ENCODE results near the gene CACNA1A. TPM values are rescaled to one million over a fixed set of nuclear protein-coding genes. Genes with fewer than 3 reads are reported as not detected.
A peak's percentile ranks its signal among the peaks of the same experiment; 100 is the strongest.
"Not testable (repeated sequence)": the region's sequence is repeated elsewhere in the genome, so short reads cannot be mapped to it uniquely, and the experiment has no call there.

The CACNA1A gene
- polyA plus RNA-seq, 3 donors = 1.8 to 3.6 (median 1.9) TPM

GRCh38 chr19:13441810-13442512 is 64.3 kb downstream of the CACNA1A start:
- DNase-seq (ENCODE audit: extremely low read depth in 1 of 11, low read depth in 9 of 11, low spot score in 4 of 11) = peak; percentile 19 to 61 (median 43)

GRCh38 chr19:13437919-13438618 is 68.2 kb downstream of the CACNA1A start:
- DNase-seq (ENCODE audit: extremely low read depth in 1 of 11, low read depth in 9 of 11, low spot score in 4 of 11) = no peak

- no peak for DNase-seq (ENCODE audit: extremely low read depth in 1 of 11, low read depth in 9 of 11, low spot score in 4 of 11)
These were observed 69.9 kb downstream of the CACNA1A start for GRCh38 chr19:13436352-13436751.

DNA sequence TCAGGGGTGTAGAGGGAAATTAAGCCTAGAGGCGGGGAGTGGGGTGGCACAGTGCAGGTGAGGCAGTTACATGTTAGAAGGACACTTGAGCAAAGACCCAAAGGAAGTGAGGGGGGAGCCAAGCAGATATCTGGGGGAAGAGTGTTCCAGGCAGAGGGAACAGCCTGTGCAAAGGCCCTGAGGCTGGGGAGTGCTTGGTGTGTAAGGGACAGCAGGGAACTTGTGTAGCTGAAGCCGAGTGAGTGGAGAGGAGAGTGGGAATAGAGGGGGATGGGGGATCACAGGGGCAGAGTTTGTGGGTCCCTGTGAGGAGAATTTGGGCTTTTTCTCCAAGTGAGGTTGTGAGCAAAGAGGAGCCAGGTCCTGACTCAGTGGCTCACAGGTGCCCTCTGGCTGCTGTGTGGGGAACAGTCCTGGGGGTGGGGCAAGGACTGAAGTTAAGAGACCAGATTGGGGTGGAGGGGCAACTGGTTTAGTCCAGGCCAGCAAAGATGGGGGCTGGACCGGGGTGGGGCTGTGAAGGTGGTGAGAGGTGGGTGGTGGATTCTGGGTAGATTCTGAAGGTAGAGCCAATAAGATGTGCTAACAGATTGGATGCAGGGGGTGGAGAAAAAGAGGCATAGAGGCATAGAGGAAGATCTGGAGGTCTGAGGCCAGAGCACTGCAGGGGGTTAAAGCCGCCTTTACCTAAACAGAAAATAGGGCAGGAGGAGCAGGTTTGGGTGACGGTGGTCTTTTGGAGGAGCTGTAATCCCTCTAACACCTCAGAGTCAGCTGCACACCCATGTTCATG is 75.3 kb downstream of the CACNA1A start:
- no peak for DNase-seq (ENCODE audit: extremely low read depth in 1 of 11, low read depth in 9 of 11, low spot score in 4 of 11)

GRCh38 chr19:13429563-13429962 is 76.7 kb downstream of the CACNA1A start:
- no peak for DNase-seq (ENCODE audit: extremely low read depth in 1 of 11, low read depth in 9 of 11, low spot score in 4 of 11)

- DNase-seq (ENCODE audit: extremely low read depth in 1 of 11, low read depth in 9 of 11, low spot score in 4 of 11) = no peak
These were observed 77.9 kb downstream of the CACNA1A start for GRCh38 chr19:13428352-13428751.

DNA sequence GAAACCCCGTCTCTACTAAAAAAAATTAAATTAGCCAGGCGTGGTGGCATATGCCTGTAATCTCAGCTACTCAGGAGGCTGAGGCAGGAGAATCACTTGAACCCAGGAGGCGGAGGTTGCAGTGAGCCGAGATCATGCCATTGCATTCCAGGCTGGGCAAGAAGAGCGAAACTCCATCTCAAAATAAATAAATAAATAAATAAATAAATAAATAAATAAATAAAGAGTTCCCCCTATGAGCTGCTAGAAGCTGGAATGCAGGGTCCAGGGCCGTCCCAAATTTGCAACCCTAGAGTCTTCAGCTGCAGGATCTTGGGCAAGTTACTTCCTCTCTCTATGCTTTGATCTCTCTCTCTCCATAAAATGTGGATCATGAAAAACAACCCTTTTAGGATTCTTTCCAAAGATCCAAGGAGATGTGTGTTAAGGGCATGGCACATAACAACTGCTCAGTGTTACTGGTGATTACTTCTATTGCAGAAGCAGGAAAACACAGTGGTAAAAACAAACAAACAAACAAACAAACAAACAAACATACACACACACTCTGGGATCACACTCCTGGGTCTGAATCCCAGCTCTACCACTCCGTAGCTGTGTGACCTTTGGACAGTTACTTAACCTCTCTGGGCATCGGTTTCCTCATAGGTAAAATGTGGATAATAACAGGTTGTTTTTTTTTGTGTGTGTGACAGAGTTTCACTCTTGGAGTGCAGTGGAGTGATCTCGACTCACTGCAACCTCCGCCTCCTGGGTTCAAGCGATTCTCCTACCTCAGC is 78.8 kb downstream of the CACNA1A start:
- no peak for DNase-seq (ENCODE audit: extremely low read depth in 1 of 11, low read depth in 9 of 11, low spot score in 4 of 11)

- not testable (repeated sequence) for DNase-seq (ENCODE audit: extremely low read depth in 1 of 11, low read depth in 9 of 11, low spot score in 4 of 11)
These were observed 80.4 kb downstream of the CACNA1A start for GRCh38 chr19:13425875-13426274.

DNA sequence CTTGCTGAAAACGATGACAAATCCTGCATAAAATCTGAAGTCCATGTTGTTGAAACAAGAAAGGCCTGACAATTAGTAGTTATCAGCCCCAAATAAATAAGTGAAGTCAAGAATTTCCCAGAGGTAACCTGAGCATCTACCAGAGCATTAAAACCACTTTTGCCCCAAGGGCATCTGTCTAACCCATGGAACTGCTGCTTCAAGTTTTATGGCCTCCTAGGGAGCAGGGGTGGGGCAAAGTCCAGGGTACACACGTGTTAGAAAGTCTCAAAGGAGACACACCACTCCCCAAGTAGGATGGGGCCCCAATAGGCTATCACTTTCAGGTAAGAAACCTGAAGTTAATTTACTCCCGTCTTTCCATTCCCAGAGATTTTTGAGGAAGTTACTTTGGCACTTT is 81.1 kb downstream of the CACNA1A start:
- no peak for DNase-seq (ENCODE audit: extremely low read depth in 1 of 11, low read depth in 9 of 11, low spot score in 4 of 11)

GRCh38 chr19:13420780-13421179 is 85.5 kb downstream of the CACNA1A start:
- no peak for DNase-seq (ENCODE audit: extremely low read depth in 1 of 11, low read depth in 9 of 11, low spot score in 4 of 11)

- DNase-seq (ENCODE audit: extremely low read depth in 1 of 11, low read depth in 9 of 11, low spot score in 4 of 11) = no peak
These were observed 89.2 kb downstream of the CACNA1A start for GRCh38 chr19:13417054-13417453.

DNA sequence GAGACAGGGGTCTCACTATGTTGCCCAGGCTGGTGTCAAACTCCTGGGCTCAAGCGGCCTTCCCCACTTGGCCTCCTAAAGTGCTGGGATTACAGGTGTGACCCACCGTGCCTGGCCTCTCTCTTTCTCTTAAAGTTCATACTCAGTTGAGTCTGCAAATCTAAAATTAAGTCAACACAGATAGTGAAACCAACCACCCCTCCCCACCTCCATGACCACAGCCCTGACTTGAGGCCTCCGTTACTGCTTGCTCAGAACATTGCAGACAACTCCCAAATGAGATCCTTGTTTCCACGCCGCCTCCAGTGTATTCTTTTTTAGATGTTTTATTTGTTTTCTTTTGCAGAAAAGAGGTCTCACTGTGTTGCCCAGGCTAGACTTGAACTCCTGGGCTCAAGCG is 94.4 kb downstream of the CACNA1A start:
- DNase-seq (ENCODE audit: extremely low read depth in 1 of 11, low read depth in 9 of 11, low spot score in 4 of 11) = no peak

GRCh38 chr19:13410946-13411345 is 95.3 kb downstream of the CACNA1A start:
- DNase-seq (ENCODE audit: extremely low read depth in 1 of 11, low read depth in 9 of 11, low spot score in 4 of 11) = no peak

DNA sequence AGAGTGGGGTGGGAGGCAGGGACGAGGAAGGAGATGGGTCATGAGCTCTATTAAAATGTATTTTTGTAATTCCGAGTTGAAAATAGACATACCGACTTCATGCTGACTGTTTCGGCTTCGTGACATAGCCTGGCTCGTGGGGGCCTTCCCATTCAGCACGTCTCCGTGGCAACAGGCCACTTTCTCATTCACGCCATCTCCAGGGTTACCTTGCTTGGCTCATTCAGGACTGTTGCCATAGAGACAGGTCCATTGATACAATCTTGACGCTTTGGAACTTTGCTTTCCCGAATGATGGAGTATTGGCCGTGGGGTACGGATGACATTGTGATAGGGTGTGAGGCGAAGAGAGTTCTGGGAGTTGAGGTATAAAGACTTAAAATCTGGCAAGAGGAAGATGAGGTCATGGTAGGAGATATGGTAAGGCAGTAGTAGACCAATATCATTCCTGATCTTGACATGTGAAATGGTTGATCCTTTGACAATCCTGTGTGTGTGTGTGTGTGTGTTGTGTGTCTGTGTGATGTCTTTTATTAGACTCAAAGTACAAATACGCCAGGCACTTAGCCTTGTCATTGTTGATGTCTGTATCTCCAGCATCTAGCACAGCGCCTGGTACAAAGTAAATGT is 97.3 kb downstream of the CACNA1A start:
- no peak for DNase-seq (ENCODE audit: extremely low read depth in 1 of 11, low read depth in 9 of 11, low spot score in 4 of 11)

DNA sequence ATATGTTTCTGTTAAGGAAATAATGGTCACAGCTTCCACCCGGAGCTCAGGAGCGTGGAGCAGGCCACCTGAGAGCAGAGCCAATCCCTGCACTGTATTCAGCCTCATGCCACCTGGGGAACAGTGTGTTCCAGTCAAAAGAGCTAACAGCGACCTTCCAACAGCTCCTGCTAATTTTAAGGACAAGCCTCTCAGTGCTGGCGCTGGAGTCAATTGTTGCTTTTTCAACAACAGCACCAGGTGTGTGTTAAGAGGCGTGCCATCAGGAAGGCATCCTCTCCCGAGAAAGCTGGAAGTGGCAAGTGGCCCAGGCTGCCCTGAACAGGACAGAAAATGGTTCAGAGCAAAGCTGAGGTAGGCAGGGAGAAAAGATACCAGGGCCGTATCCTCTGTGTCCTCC is 102.0 kb downstream of the CACNA1A start:
- no peak for DNase-seq (ENCODE audit: extremely low read depth in 1 of 11, low read depth in 9 of 11, low spot score in 4 of 11)

DNA sequence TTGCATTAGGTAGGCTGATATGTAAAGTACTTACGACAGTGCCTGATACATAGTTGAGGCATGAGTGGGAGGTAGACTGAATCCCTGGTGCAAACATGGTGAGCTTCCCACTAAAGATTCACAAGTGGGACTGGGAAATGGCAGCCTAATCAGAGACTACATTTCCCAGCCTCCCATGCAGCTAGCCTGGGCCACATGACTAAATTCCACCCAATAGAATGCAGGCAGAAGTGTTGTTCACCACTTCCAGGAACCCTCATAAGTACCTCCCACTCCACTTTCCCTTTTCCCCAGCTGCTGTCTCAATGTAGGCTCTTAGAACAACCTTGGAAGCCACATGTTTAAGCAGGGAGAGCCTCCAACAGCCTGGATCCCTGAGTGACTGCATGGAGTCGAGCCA is 104.9 kb downstream of the CACNA1A start:
- no peak for DNase-seq (ENCODE audit: extremely low read depth in 1 of 11, low read depth in 9 of 11, low spot score in 4 of 11)

DNA sequence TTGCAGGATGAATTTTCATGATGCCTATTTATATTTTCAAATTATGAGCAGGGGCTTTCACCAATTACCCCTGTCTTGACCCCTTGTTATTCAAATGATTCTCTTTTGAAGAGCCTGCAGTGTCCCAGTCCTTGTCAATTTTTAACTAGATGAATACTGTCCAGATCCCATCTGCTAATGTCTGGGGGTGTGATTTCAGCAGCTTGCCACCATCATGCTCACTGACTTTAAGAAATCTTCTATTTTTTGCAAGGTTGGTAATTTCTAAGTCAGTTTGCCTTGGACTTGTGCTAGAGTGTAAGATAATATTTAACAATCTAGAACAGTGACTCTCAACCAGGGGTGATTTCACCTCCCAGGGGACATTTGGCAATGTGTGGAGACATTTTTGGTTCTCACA is 106.0 kb downstream of the CACNA1A start:
- no peak for DNase-seq (ENCODE audit: extremely low read depth in 1 of 11, low read depth in 9 of 11, low spot score in 4 of 11)

GRCh38 chr19:13399746-13400145 is 106.5 kb downstream of the CACNA1A start:
- DNase-seq (ENCODE audit: extremely low read depth in 1 of 11, low read depth in 9 of 11, low spot score in 4 of 11) = no peak

All from renal cortex interstitium (tissue), 11 donors.